Trophoblast cell (in vitro differentiated cells and primary cell): ENCODE data around the gene TPBGL.

Source experiments
- DNase-seq, 2 donors: peaks; one replicate each; pipeline ENCODE4 v3.0.0-alpha.2; 2016
- H2AFZ ChIP-seq: 2 replicates; pipeline ENCODE4 v1.6.1; 2013; ENCODE audit warnings: low read length, moderate library complexity, mild to moderate bottlenecking; ENCODE audit not compliant: insufficient read depth, poor library complexity
- H2AK5ac ChIP-seq: 2 replicates; pipeline ENCODE4 v1.6.1; 2013; ENCODE audit warnings: mild to moderate bottlenecking, low read length
- H2BK120ac ChIP-seq: 2 replicates; pipeline ENCODE4 v1.6.1; 2013; ENCODE audit warnings: low read length, mild to moderate bottlenecking, moderate library complexity; ENCODE audit not compliant: insufficient read depth, poor library complexity
- H2BK12ac ChIP-seq: 2 replicates; pipeline ENCODE4 v1.6.1; 2013; ENCODE audit warnings: mild to moderate bottlenecking, low read length, moderate library complexity
- H2BK5ac ChIP-seq: 2 replicates; pipeline ENCODE4 v1.6.1; 2013; ENCODE audit warnings: low read length, low read depth, moderate library complexity, mild to moderate bottlenecking; ENCODE audit not compliant: poor library complexity
- H3K14ac ChIP-seq: 2 replicates; pipeline ENCODE4 v1.6.1; 2013; ENCODE audit warnings: mild to moderate bottlenecking, low read length
- H3K18ac ChIP-seq: 2 replicates; pipeline ENCODE4 v1.6.1; 2013; ENCODE audit warnings: mild to moderate bottlenecking, low read length
- H3K23ac ChIP-seq: 2 replicates; pipeline ENCODE4 v1.6.1; 2013; ENCODE audit warnings: low read length
- H3K27ac ChIP-seq: 2 replicates; pipeline ENCODE4 v1.5.1; 2013; ENCODE audit warnings: low read depth, mild to moderate bottlenecking, inconsistent platforms, low read length, moderate library complexity
- H3K27me3 ChIP-seq: 2 replicates; pipeline ENCODE4 v1.6.1; 2013; ENCODE audit warnings: inconsistent platforms, mild to moderate bottlenecking, low read length, moderate library complexity; ENCODE audit not compliant: insufficient read depth
- H3K36me3 ChIP-seq, 2 experiments: 1 replicate in 1 of 2; 2 replicates in 1 of 2; pipeline ENCODE4 v1.6.1; 2013; ENCODE audit warnings: low read length in 2 of 2, mild to moderate bottlenecking in 2 of 2, moderate library complexity in 1 of 2; ENCODE audit not compliant: insufficient read depth in 2 of 2, control insufficient read depth in 1 of 2
- H3K4ac ChIP-seq: 2 replicates; pipeline ENCODE4 v1.6.1; 2013; ENCODE audit warnings: low read depth, mild to moderate bottlenecking, low read length, moderate library complexity
- H3K4me1 ChIP-seq, 2 experiments: 1 replicate in 1 of 2; 2 replicates in 1 of 2; pipeline ENCODE4 v1.6.1; 2013; ENCODE audit warnings: low read length in 2 of 2, mild to moderate bottlenecking in 2 of 2, moderate library complexity in 1 of 2; ENCODE audit not compliant: insufficient read depth in 2 of 2, control insufficient read depth in 1 of 2
- H3K4me2 ChIP-seq: 2 replicates; pipeline ENCODE4 v1.6.1; 2013; ENCODE audit warnings: inconsistent platforms, mild to moderate bottlenecking, low read length, moderate library complexity
- H3K4me3 ChIP-seq: 2 replicates; pipeline ENCODE4 v1.5.1; 2013; ENCODE audit warnings: mild to moderate bottlenecking, low read depth, low read length, inconsistent platforms
- H3K79me1 ChIP-seq: one replicate; pipeline ENCODE4 v1.6.1; 2013; ENCODE audit warnings: low read length
- H3K79me2 ChIP-seq: 2 replicates; pipeline ENCODE4 v1.6.1; 2013; ENCODE audit warnings: low read length, mild to moderate bottlenecking; ENCODE audit not compliant: control insufficient read depth, insufficient read depth, poor library complexity
- H3K9ac ChIP-seq: 2 replicates; pipeline ENCODE4 v1.6.1; 2013; ENCODE audit warnings: mild to moderate bottlenecking, low read length
- H3K9me3 ChIP-seq: 2 replicates; pipeline ENCODE4 v1.6.1; 2013; ENCODE audit warnings: low read depth, mild to moderate bottlenecking, control low read depth, inconsistent platforms, low read length; ENCODE audit not compliant: insufficient read depth
- H4K12ac ChIP-seq: 2 replicates; pipeline ENCODE4 v1.6.1; 2013; ENCODE audit warnings: low read depth, mild to moderate bottlenecking, low read length, moderate library complexity
- H4K8ac ChIP-seq: 2 replicates; pipeline ENCODE4 v1.6.1; 2013; ENCODE audit warnings: low read depth, mild to moderate bottlenecking, low read length, moderate library complexity
- H4K91ac ChIP-seq: one replicate; pipeline ENCODE4 v1.6.1; 2013; ENCODE audit warnings: low read depth, mild to moderate bottlenecking, low read length, moderate library complexity
- WGBS: extraction: QIAGEN DNeasy Blood & Tissue Kit; methylation state at CpG from one replicate; pipeline ENCODE4 v1.1.7; 2013; ENCODE audit warnings: missing lambda C conversion rate; ENCODE audit not compliant: insufficient read length, insufficient coverage; ENCODE audit errors: extremely low coverage; 5-methylcytosine and 5-hydroxymethylcytosine counted together

The TPBGL gene

GRCh38 chr11:75263944-75264349 lies 23.4 kb downstream of the TPBGL start:
- no peak for DNase-seq
- no peak overlapping the region for H3K4me3 ChIP-seq
- no peak overlapping the region for H2AFZ ChIP-seq
- no peaks in the 10 kb centered on the region for H3K27me3 ChIP-seq
- H3K23ac ChIP-seq, result no peak overlapping the region
- no peak overlapping the region for H3K4me2 ChIP-seq
- no peak overlapping the region for H3K14ac ChIP-seq
- peaks cover 0 to 2% of the 10 kb centered on the region in 2 experiments for H3K4me1 ChIP-seq
- H4K91ac ChIP-seq, result no peak overlapping the region
- H3K18ac ChIP-seq, result no peak overlapping the region
- no peak overlapping the region for H4K12ac ChIP-seq
- H3K36me3 ChIP-seq, result peaks cover 19 to 24% of the 10 kb centered on the region in 2 experiments
- no peak overlapping the region for H4K8ac ChIP-seq
- H3K4ac ChIP-seq, result no peak overlapping the region
- no peak overlapping the region for H2BK5ac ChIP-seq
- no peak overlapping the region for H2AK5ac ChIP-seq
- no peaks in the 10 kb centered on the region for H3K9me3 ChIP-seq
- H2BK12ac ChIP-seq, result no peak overlapping the region
- H3K79me2 ChIP-seq, result no peaks in the 10 kb centered on the region
- H3K79me1 ChIP-seq, result no peaks in the 10 kb centered on the region
- H2BK120ac ChIP-seq, result no peak overlapping the region
- H3K9ac ChIP-seq, result no peak overlapping the region
- H3K27ac ChIP-seq, result no peak overlapping the region
- WGBS, result no CpG with 5 or more reads among the region's 4 CpGs

- H2BK12ac ChIP-seq, result no peak overlapping the region
- H3K4me1 ChIP-seq, result peaks cover 0 to 2% of the 10 kb centered on the region in 2 experiments
- H3K36me3 ChIP-seq, result peaks cover 19 to 24% of the 10 kb centered on the region in 2 experiments
- H3K4me3 ChIP-seq, result no peak overlapping the region
- H2BK5ac ChIP-seq, result no peak overlapping the region
- no peak overlapping the region for H3K14ac ChIP-seq
- no peak overlapping the region for H4K8ac ChIP-seq
- H3K18ac ChIP-seq, result no peak overlapping the region
- no peaks in the 10 kb centered on the region for H3K9me3 ChIP-seq
- H3K79me2 ChIP-seq, result no peaks in the 10 kb centered on the region
- no peak overlapping the region for H4K91ac ChIP-seq
- no peak overlapping the region for H2AFZ ChIP-seq
- H3K79me1 ChIP-seq, result no peaks in the 10 kb centered on the region
- H3K9ac ChIP-seq, result no peak overlapping the region
- H3K4ac ChIP-seq, result no peak overlapping the region
- no peak overlapping the region for H3K23ac ChIP-seq
- DNase-seq, result no peak
- H3K4me2 ChIP-seq, result no peak overlapping the region
- H3K27me3 ChIP-seq, result no peaks in the 10 kb centered on the region
- no peak overlapping the region for H2BK120ac ChIP-seq
- H3K27ac ChIP-seq, result no peak overlapping the region
- H4K12ac ChIP-seq, result no peak overlapping the region
- no peak overlapping the region for H2AK5ac ChIP-seq
Measured at GRCh38 chr11:75264356-75264755, 23.8 kb downstream of the TPBGL start.

GRCh38 chr11:75264971-75265370 lies 24.4 kb downstream of the TPBGL start:
- no peaks in the 10 kb centered on the region for H3K9me3 ChIP-seq
- no CpG with 5 or more reads among the region's 6 CpGs for WGBS
- H3K14ac ChIP-seq, result no peak overlapping the region
- H3K27me3 ChIP-seq, result no peaks in the 10 kb centered on the region
- H3K36me3 ChIP-seq, result peaks cover 19 to 24% of the 10 kb centered on the region in 2 experiments
- H4K8ac ChIP-seq, result no peak overlapping the region
- no peak overlapping the region for H2BK5ac ChIP-seq
- no peak overlapping the region for H2AK5ac ChIP-seq
- H3K4ac ChIP-seq, result no peak overlapping the region
- H3K9ac ChIP-seq, result no peak overlapping the region
- H2BK120ac ChIP-seq, result no peak overlapping the region
- no peak overlapping the region for H4K12ac ChIP-seq
- no peak overlapping the region for H3K23ac ChIP-seq
- DNase-seq, result no peak
- H3K4me1 ChIP-seq, result peaks cover 0 to 2% of the 10 kb centered on the region in 2 experiments
- no peaks in the 10 kb centered on the region for H3K79me1 ChIP-seq
- no peak overlapping the region for H2AFZ ChIP-seq
- H3K79me2 ChIP-seq, result no peaks in the 10 kb centered on the region
- no peak overlapping the region for H4K91ac ChIP-seq
- no peak overlapping the region for H2BK12ac ChIP-seq
- no peak overlapping the region for H3K27ac ChIP-seq
- no peak overlapping the region for H3K4me3 ChIP-seq
- H3K4me2 ChIP-seq, result no peak overlapping the region
- H3K18ac ChIP-seq, result no peak overlapping the region

GRCh38 chr11:75265851-75266531 lies 25.4 kb downstream of the TPBGL start:
- no peak overlapping the region for H3K9ac ChIP-seq
- no peaks in the 10 kb centered on the region for H3K79me1 ChIP-seq
- H3K79me2 ChIP-seq, result no peaks in the 10 kb centered on the region
- H2BK5ac ChIP-seq, result no peak overlapping the region
- H3K4me2 ChIP-seq, result no peak overlapping the region
- no peak overlapping the region for H2AK5ac ChIP-seq
- H2AFZ ChIP-seq, result no peak overlapping the region
- H4K91ac ChIP-seq, result no peak overlapping the region
- H2BK120ac ChIP-seq, result no peak overlapping the region
- H3K18ac ChIP-seq, result no peak overlapping the region
- no peak overlapping the region for H2BK12ac ChIP-seq
- H3K4me1 ChIP-seq, result peaks cover 0 to 2% of the 10 kb centered on the region in 2 experiments
- no peak for DNase-seq
- H3K27ac ChIP-seq, result no peak overlapping the region
- H3K23ac ChIP-seq, result no peak overlapping the region
- H4K8ac ChIP-seq, result no peak overlapping the region
- WGBS, result no CpG with 5 or more reads among the region's 17 CpGs
- H3K36me3 ChIP-seq, result peaks cover 19 to 24% of the 10 kb centered on the region in 2 experiments
- H4K12ac ChIP-seq, result no peak overlapping the region
- H3K27me3 ChIP-seq, result no peaks in the 10 kb centered on the region
- no peak overlapping the region for H3K4ac ChIP-seq
- H3K4me3 ChIP-seq, result no peak overlapping the region
- no peak overlapping the region for H3K14ac ChIP-seq
- H3K9me3 ChIP-seq, result no peaks in the 10 kb centered on the region
